ENCODE data around the gene FNDC10. TPM values are rescaled to one million over a fixed set of nuclear protein-coding genes. Genes with fewer than 3 reads are reported as not detected.

The FNDC10 gene
- total RNA-seq, 1 experiment from 2014 or later: 30.4 TPM

DNA sequence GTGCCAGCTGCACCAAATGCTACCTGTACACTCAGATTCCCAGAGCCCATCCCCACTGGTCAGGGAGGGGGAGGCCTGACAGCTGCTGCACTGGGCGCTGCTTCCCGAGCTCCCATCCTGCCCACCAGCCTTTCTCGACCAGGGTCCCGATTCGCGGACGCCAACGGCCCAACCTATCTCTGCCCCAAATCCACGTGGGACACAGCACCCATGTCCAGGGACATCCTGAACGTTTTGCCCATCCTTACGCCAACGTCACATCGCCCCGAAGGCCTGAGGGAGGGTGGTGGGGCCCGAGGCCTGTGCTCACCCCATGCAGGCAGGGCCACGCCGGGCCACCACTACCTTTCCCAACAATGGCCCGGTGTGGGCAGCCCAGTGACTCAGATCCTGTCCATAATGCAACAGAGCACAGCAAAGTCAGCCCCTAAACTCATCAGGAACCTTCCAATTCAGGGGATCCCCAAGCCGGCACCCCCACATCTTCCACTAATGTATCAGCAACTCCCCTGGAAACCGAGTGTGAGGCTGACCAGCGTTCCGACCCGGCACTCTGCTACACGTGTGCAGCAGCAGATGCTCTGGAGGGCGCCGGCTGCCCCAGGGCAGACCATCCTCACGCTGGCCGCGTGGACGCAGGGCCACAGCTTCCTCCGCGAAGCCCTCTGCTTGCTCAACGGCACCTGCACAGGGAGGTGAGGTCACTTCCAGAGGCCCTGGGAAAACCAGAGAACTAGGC, 48.2 kb downstream of the FNDC10 start:
- TF ChIP-seq ATF1 (CRISPR knock-in tag; IDR thresholded peaks at IDR 0.05): no peak
- no peak for TF ChIP-seq STAT6 (CRISPR knock-in tag; conservative IDR thresholded peaks at IDR 0.05; ENCODE audit: low read depth)
- TF ChIP-seq CTCF (IDR thresholded peaks at IDR 0.05): no peak
- no peak for TF ChIP-seq ZNF671 (CRISPR knock-in tag; IDR thresholded peaks at IDR 0.05)
- no peak for TF ChIP-seq FOXP1 (CRISPR knock-in tag; IDR thresholded peaks at IDR 0.05; ENCODE audit: borderline replicate concordance)
- TF ChIP-seq AR (CRISPR knock-in tag; IDR thresholded peaks at IDR 0.05): no peak
- no peak for TF ChIP-seq ZNF263 (CRISPR knock-in tag; IDR thresholded peaks at IDR 0.05; ENCODE audit: low read depth)
- no peak for TF ChIP-seq ZBTB43 (CRISPR knock-in tag; IDR thresholded peaks at IDR 0.05)
- TF ChIP-seq NR3C1 (CRISPR knock-in tag; conservative IDR thresholded peaks at IDR 0.05; ENCODE audit: low read depth): no peak
- TF ChIP-seq, protein P1, sequence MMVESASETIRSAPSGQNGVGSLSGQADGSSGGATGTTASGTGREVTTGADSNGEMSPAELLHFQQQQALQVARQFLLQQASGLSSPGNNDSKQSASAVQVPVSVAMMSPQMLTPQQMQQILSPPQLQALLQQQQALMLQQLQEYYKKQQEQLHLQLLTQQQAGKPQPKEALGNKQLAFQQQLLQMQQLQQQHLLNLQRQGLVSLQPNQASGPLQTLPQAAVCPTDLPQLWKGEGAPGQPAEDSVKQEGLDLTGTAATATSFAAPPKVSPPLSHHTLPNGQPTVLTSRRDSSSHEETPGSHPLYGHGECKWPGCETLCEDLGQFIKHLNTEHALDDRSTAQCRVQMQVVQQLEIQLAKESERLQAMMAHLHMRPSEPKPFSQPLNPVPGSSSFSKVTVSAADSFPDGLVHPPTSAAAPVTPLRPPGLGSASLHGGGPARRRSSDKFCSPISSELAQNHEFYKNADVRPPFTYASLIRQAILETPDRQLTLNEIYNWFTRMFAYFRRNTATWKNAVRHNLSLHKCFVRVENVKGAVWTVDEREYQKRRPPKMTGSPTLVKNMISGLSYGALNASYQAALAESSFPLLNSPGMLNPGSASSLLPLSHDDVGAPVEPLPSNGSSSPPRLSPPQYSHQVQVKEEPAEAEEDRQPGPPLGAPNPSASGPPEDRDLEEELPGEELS (CRISPR knock-in tag; IDR thresholded peaks at IDR 0.05): no peak
- TF ChIP-seq, protein P2, sequence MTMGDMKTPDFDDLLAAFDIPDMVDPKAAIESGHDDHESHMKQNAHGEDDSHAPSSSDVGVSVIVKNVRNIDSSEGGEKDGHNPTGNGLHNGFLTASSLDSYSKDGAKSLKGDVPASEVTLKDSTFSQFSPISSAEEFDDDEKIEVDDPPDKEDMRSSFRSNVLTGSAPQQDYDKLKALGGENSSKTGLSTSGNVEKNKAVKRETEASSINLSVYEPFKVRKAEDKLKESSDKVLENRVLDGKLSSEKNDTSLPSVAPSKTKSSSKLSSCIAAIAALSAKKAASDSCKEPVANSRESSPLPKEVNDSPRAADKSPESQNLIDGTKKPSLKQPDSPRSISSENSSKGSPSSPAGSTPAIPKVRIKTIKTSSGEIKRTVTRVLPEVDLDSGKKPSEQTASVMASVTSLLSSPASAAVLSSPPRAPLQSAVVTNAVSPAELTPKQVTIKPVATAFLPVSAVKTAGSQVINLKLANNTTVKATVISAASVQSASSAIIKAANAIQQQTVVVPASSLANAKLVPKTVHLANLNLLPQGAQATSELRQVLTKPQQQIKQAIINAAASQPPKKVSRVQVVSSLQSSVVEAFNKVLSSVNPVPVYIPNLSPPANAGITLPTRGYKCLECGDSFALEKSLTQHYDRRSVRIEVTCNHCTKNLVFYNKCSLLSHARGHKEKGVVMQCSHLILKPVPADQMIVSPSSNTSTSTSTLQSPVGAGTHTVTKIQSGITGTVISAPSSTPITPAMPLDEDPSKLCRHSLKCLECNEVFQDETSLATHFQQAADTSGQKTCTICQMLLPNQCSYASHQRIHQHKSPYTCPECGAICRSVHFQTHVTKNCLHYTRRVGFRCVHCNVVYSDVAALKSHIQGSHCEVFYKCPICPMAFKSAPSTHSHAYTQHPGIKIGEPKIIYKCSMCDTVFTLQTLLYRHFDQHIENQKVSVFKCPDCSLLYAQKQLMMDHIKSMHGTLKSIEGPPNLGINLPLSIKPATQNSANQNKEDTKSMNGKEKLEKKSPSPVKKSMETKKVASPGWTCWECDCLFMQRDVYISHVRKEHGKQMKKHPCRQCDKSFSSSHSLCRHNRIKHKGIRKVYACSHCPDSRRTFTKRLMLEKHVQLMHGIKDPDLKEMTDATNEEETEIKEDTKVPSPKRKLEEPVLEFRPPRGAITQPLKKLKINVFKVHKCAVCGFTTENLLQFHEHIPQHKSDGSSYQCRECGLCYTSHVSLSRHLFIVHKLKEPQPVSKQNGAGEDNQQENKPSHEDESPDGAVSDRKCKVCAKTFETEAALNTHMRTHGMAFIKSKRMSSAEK (CRISPR knock-in tag; IDR thresholded peaks at IDR 0.05; ENCODE audit: borderline replicate concordance): no peak
- ChIA-PET POLR2A (interaction anchor here (0.5 to 0.6 kb wide), 2 partner anchors 52 to 87 kb away, joined by 3 to 7 read pairs; no protein-coding TSS in a partner anchor), CTCF (interaction anchor here (0.8 to 1.7 kb wide), 9 partner anchors 8 to 77 kb away, joined by 3 to 11 read pairs (median 4); no protein-coding TSS in a partner anchor)
- peaks cover 4% of the 10 kb centered on the region; the same call in 1 of the 2 replicates for H3K36me3 Mint-ChIP-seq
- no peak overlapping the region for H3K4me3 Mint-ChIP-seq
- H3K27ac Mint-ChIP-seq: peak overlapping the region; percentile 32; the same call in 1 of the 2 replicates
- H3K27me3 Mint-ChIP-seq (ENCODE audit: low read depth): no peaks in the 10 kb centered on the region; the same call in 1 of the 2 replicates
- ATAC-seq: no peak
- H3K9me3 Mint-ChIP-seq: no peaks in the 10 kb centered on the region
- DNase-seq (ENCODE audit: low spot score): no peak
- H3K4me1 Mint-ChIP-seq: no peaks in the 10 kb centered on the region

Data from WTC11 (cell line).